OCI-LY7 (cell line): ENCODE measurements around the gene KRT86. TPM values are rescaled to one million over a fixed set of nuclear protein-coding genes. Genes with fewer than 3 reads are reported as not detected.
"Not testable (repeated sequence)": the region's sequence is repeated elsewhere in the genome, so short reads cannot be mapped to it uniquely, and the experiment has no call there.

ENCODE experiments used
- BruUV-seq: library from RNA; stranded (reverse); fragments of 400-500 nt; replicated peaks from 2 replicates; lab custom pipeline; 2021; lab: Mats Ljungman, UMichigan
- CTCF ChIA-PET: fragments of 300-600 bp; sonication (Branson Sonifier 250); formaldehyde crosslinking; loops from one replicate; lab custom pipeline; 2022; ENCODE audit warnings: antibody characterized with exemption; ENCODE audit not compliant: unreplicated experiment; lab: Charles Lee
- POLR2A ChIA-PET: fragments of 300-600 bp; sonication (Branson Sonifier 250); formaldehyde crosslinking; loops from one replicate; lab custom pipeline; 2022; ENCODE audit warnings: antibody characterized with exemption; lab: Charles Lee
- DNase-seq: peaks from one replicate; pipeline ENCODE4 v3.0.0-alpha.2; 2015; ENCODE audit warnings: low spot score
- H2AFZ ChIP-seq: fragments of 200-600 bp; sonication (generic), shearing (Covaris generic); 2 replicates; pipeline ENCODE4 v1.6.1; 2014; ENCODE audit warnings: mild to moderate bottlenecking, antibody characterized with exemption, low read length, moderate library complexity
- H3K27ac ChIP-seq: fragments of 200-600 bp; sonication (generic); 2 replicates; pipeline ENCODE4 v1.5.1; 2014; ENCODE audit warnings: mixed run types, low read depth, mild to moderate bottlenecking, moderate library complexity, low read length, inconsistent platforms; ENCODE audit not compliant: poor library complexity, severe bottlenecking
- H3K36me3 ChIP-seq: fragments of 200-600 bp; sonication (generic); 2 replicates; pipeline ENCODE4 v1.6.1; 2014; ENCODE audit warnings: mild to moderate bottlenecking, antibody characterized with exemption, low read length, moderate library complexity, mixed read lengths; ENCODE audit not compliant: insufficient read depth
- H3K4me1 ChIP-seq: fragments of 200-600 bp; sonication (generic); 2 replicates; pipeline ENCODE4 v1.5.1; 2014; ENCODE audit warnings: mild to moderate bottlenecking, low read length; ENCODE audit not compliant: insufficient read depth, poor library complexity, severe bottlenecking
- H3K4me2 ChIP-seq: fragments of 200-600 bp; sonication (generic); 2 replicates; pipeline ENCODE4 v1.6.1; 2014; ENCODE audit warnings: mild to moderate bottlenecking, low read length
- H3K4me3 ChIP-seq: fragments of 200-600 bp; sonication (generic); 2 replicates; pipeline ENCODE4 v1.5.1; 2014; ENCODE audit warnings: mild to moderate bottlenecking, low read depth, low read length; ENCODE audit not compliant: poor library complexity, severe bottlenecking
- H3K79me2 ChIP-seq: fragments of 200-600 bp; sonication (generic); 2 replicates; pipeline ENCODE4 v1.6.1; 2016; ENCODE audit warnings: low read depth, mild to moderate bottlenecking, low read length, moderate library complexity, mixed read lengths; ENCODE audit not compliant: insufficient read depth
- H3K9me2 ChIP-seq: fragments of 200-600 bp; sonication (generic); 2 replicates; pipeline ENCODE4 v1.6.1; 2016; ENCODE audit warnings: mild to moderate bottlenecking, low read length, mixed read lengths; ENCODE audit not compliant: insufficient read depth
- H3K9me3 ChIP-seq: fragments of 200-600 bp; sonication (generic); 2 replicates; pipeline ENCODE4 v1.6.1; 2014; ENCODE audit warnings: mild to moderate bottlenecking, mixed run types, low read length, mixed read lengths
- H4K20me1 ChIP-seq: fragments of 200-600 bp; sonication (generic); 2 replicates; pipeline ENCODE4 v1.6.1; 2014; ENCODE audit warnings: mild to moderate bottlenecking, antibody characterized with exemption, low read length, moderate library complexity, mixed read lengths; ENCODE audit not compliant: insufficient read depth
- EZH2phosphoT487 ChIP-seq: fragments of 200-600 bp; sonication (generic); IDR thresholded peaks from 2 replicates; pipeline ENCODE4 v1.6.1; 2018; ENCODE audit warnings: low read depth, borderline replicate concordance, mild to moderate bottlenecking, mixed run types, antibody characterized with exemption, low read length, moderate library complexity, mixed read lengths
- intact Hi-C: fragments of 100-400 bp; cut with micrococcal nuclease; formaldehyde crosslinking; loops from one replicate; pipeline ENCODE4 v1.10.0; 2022; ENCODE audit not compliant: unreplicated experiment
- total RNA-seq, 2 experiments: library from RNA; depleted of rRNA in 1 of 2; stranded (reverse); fragments of >200 nt in 1 of 2; shearing (Covaris generic) in 1 of 2; gene quantifications; 2 replicates each; pipeline ENCODE4 v1.2.3, GENCODE V29; 2014 to 2022
- TF ChIP-seq, protein P1 (sequence below): fragments of 200-600 bp; sonication (generic); conservative IDR thresholded peaks from 2 replicates; pipeline ENCODE4 v1.5.1; 2014; ENCODE audit warnings: mild to moderate bottlenecking, antibody characterized with exemption, low read length, moderate library complexity, mixed read lengths

KRT86 gene
- total RNA-seq, 2 experiments from 2014 or later, result not detected

DNA sequence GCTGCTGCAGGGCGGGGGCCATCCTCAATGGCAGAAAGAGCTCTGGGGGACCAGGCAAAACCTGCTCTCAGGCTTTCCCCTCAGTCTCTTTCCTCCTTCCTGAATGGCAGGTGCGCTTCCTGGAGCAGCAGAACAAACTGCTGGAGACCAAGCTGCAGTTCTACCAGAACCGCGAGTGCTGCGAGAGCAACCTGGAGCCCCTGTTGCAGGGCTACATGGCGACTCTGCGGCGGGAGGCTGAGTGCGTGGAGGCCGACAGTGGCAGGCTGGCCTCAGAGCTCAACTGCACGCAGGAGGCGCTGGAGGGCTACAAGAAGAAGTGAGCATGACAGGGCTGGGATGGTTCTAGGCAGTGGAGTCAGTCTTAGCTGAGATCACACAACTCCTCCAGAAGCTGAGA is 69.7 kb downstream of the KRT86 start:
- BruUV-seq, result no TSS peak
- Histone ChIP-seq H2AFZ (no peak overlapping the region), H3K79me2 (no peaks in the 10 kb centered on the region), H3K9me2 (no peaks in the 10 kb centered on the region), H3K4me1 (no peaks in the 10 kb centered on the region), H4K20me1 (no peaks in the 10 kb centered on the region), H3K4me2 (no peak overlapping the region), H3K9me3 (no peaks in the 10 kb centered on the region), H3K27ac (no peak overlapping the region), H3K4me3 (no peak overlapping the region), H3K36me3 (no peaks in the 10 kb centered on the region)
- TF ChIP-seq EZH2phosphoT487, result no peak
- TF ChIP-seq, protein P1, sequence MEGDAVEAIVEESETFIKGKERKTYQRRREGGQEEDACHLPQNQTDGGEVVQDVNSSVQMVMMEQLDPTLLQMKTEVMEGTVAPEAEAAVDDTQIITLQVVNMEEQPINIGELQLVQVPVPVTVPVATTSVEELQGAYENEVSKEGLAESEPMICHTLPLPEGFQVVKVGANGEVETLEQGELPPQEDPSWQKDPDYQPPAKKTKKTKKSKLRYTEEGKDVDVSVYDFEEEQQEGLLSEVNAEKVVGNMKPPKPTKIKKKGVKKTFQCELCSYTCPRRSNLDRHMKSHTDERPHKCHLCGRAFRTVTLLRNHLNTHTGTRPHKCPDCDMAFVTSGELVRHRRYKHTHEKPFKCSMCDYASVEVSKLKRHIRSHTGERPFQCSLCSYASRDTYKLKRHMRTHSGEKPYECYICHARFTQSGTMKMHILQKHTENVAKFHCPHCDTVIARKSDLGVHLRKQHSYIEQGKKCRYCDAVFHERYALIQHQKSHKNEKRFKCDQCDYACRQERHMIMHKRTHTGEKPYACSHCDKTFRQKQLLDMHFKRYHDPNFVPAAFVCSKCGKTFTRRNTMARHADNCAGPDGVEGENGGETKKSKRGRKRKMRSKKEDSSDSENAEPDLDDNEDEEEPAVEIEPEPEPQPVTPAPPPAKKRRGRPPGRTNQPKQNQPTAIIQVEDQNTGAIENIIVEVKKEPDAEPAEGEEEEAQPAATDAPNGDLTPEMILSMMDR, result no peak
- DNase-seq, result no peak
- POLR2A ChIA-PET, result no interaction called here
- intact Hi-C loops, result no loop called here
- CTCF ChIA-PET, result no interaction called here

DNA sequence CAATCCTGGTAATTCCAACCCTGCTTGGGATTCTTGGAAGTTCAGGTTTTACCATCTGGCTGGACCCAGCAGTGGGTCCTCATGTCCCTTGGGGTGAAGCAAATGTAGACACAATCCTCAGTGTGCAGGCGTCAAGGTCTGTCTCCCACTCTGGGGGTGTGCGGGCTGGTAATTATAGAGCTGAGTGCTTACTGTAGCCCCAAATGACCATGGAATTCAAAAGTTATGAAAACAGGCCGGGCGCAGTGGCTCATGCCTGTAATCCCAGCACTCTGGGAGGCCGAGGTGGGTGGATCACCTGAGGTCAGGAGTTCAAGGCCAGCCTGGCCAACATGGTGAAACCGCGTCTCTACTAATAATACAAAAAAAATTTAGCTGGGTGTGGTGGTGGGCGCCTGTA is 70.6 kb downstream of the KRT86 start:
- H3K9me3 ChIP-seq, H3K79me2 ChIP-seq, H3K4me1 ChIP-seq, H3K4me3 ChIP-seq, H3K9me2 ChIP-seq, H3K27ac ChIP-seq, H4K20me1 ChIP-seq, POLR2A ChIA-PET, H3K36me3 ChIP-seq, CTCF ChIA-PET, intact Hi-C loops, H2AFZ ChIP-seq, H3K4me2 ChIP-seq, DNase-seq, BruUV-seq: not testable (repeated sequence)

DNA sequence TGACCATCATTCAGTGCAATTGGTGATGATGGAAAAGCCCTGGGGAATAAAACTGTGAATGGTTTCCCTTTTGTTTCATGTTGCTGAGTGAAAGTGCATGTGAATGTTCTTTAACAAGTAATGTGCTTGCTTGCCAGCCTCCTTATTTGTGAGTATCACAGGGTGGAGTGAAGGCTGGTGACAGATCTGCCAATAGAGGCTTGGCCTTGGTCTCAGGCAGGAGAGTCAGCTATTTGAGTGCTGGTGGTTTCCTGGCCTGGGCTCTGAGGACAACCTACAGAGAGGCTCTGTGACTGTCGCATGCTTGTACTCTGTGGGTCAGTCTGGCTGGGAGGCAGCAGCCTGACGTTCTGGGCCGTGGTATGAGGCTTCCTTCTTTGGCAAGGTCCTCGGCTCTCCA is 72.1 kb downstream of the KRT86 start:
- H3K79me2 ChIP-seq, result no peaks in the 10 kb centered on the region
- intact Hi-C loops, result no loop called here
- H2AFZ ChIP-seq, result no peak overlapping the region
- H4K20me1 ChIP-seq, result no peaks in the 10 kb centered on the region
- no peak overlapping the region for H3K4me3 ChIP-seq
- ChIA-PET POLR2A (no interaction called here), CTCF (no interaction called here)
- H3K9me3 ChIP-seq, result no peaks in the 10 kb centered on the region
- no peak for DNase-seq
- TF ChIP-seq, protein P1, result no peak
- no peak for TF ChIP-seq EZH2phosphoT487
- no peaks in the 10 kb centered on the region for H3K4me1 ChIP-seq
- H3K4me2 ChIP-seq, result no peak overlapping the region
- no TSS peak for BruUV-seq
- H3K27ac ChIP-seq, result no peak overlapping the region
- no peaks in the 10 kb centered on the region for H3K36me3 ChIP-seq
- H3K9me2 ChIP-seq, result no peaks in the 10 kb centered on the region
